GM19193 (cell line): ENCODE data around the gene STAG1.

Experiments
- POLR2A ChIP-seq: IDR thresholded peaks from 4 replicates; pipeline ENCODE4 v1.6.1; 2011; ENCODE audit not compliant: insufficient read depth, insufficient read length; ENCODE audit errors: extremely low read depth

The STAG1 gene

DNA sequence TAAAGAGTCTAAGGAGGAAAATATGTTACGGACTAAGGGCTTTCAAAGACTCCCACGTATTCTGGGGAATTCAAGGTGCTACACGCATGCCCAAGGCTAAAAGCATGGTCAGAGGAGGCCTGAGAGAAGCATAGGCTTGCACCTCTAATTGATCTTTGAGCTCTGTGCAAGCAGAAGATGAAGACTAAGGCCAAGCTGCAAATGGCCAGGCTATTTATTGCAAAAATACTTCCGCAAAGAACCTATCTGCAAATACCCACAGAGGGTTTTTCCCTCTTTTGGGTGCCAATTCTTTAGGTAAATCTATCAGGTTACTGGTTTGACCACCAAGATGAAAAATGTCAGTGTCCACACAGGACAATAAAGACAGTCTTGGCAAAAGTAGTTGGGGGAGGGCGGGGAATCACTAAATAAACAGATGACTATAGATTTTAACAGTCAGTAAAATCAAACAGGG is 119.5 kb downstream of the STAG1 start:
- no peak for TF ChIP-seq POLR2A

DNA sequence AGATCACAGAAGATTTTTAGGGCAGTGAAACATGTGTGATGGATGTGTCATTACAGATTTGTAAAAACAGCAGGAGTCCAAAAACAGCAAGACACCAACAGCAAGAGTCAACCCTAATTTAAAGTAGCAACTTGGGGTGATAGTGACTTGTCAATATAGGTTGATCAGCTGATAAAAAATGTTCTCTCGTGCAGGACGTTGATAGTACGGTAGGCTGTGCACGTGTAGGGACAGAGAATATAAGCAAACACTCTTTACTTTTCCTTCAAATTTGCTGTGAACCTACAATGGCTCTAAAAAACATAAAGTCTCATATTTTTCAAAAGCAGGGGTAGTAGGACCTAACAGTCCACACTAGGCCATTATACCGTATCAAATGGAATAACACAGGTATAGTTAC is 120.8 kb downstream of the STAG1 start:
- no peak for TF ChIP-seq POLR2A

DNA sequence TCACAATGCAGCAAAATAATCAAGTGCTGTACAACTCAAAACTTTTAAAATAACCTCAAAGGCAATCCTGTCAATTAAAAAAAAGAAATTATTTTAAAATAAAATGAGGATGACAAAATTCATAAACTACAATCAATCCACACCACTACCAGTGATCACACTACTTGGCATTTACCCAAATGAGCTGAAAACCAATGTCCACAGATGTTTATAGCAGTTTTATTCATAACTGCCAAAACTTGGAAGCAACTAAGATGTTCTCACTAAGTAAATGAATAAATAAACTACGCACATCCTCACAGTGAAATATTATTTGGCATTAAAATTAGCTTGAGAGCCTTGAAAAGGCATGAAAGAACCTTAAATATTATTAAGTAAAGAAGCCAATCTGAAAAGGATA is 121.3 kb downstream of the STAG1 start:
- TF ChIP-seq POLR2A = no peak

DNA sequence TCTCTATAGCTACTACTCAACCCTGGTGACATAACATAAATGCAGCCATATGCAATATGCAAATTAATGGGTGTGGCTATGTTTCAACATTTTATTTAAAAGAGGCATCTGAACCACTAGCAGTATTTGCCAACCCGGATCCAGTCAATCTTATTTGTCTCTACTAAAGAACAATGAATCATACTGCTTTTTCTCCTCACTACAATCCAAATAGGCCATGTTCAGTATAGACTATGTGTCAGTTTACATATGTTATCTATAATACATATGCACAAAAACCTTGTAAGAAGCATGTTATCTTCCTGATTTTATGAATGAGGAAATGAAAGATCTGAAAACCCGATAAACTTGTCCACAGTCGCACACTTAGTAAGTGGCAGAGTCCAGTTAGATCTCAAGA is 125.7 kb downstream of the STAG1 start:
- TF ChIP-seq POLR2A = no peak

DNA sequence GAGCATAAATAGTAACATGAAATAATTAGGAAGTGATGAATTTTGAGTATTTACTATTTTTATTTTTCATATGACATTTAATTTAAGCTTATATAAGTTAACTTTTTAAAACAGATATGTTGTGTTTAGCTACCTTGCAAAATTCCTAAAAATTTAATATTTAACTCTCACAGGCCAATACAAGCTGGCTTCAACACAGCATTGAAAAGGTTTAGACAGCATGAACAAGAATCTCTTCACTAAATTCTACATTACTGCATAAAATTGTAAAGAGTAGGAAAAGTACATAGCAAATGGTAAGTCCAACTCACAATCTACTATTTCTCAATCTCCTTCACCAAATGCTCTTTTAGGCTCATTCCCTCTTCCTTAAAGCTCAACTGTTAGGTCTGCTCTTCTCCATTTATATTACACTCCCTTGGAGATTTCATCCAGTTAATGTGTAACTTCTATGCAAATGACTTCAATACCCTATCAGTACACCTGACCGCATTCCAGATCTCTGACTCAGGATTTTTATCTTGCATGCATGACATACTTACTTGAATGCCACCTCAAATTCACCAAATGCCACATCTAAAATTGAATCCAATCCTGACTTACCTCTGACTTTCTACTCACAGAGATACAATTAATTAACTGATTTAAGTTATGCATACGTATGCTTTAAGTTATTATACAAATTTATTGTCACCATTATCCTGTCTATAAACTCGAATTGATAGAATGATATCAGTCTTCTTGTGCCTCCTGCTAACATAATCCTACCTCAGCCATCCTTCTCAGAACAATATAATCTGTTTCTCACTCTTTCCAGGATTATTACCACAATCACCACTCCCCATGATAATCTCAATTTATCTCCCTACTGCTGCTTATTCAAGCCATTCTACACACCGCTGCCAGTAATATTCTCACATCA is 127.0 kb downstream of the STAG1 start:
- TF ChIP-seq POLR2A = no peak

DNA sequence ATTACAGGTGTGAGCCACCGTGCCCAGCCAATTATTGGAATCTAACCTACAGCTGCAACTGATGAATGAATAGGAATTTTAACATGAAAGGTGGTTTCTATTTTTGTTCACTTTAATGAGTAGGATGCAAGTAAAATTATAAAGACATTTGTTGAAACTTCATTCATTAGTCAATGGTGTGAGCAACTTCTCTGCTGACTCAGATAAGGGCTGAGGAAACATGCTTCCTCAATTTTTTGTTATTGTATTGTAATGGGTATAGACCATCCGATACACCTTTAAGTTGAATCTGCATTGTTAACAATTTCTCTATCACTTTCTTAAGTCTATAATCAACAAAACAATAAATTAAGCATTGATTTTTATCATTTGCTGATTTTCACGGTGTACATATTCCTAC is 127.8 kb downstream of the STAG1 start:
- TF ChIP-seq POLR2A = no peak

DNA sequence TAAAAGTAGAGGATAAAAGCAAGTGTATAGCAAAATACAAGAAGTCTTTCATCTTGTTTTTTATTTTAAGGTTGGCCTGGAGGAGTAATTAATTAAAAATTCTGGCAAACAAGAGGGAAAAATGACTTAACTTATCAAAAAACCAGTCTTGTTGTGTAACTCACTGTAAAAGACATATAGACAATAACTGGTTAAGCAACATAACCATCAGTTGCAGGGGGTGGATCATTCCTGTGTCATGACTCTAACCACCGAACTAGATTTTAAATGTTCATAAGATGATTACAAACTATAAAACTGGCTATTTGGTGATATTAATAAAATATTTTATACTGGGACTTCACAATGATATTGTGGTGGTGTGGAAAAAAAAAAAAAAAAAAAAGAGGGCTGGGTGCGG is 130.6 kb downstream of the STAG1 start:
- TF ChIP-seq POLR2A = no peak

DNA sequence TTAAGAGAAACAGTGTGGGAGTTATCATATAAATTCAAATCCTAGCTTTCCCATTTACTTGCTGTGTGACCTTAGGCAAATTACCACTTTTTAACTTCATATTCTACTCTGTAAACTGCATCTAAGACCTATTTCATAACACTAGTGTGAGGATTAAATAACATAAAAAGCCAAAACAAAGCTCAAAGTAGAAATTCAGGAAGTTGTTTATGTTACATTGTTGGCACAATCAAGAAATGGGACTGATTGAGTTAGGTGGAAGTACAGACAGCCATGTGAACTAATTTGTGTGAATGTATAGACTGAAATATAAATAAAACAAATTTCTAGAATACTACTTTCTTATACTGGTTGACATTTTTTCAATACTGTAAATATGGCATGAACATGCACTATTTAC is 131.7 kb downstream of the STAG1 start:
- TF ChIP-seq POLR2A = no peak

DNA sequence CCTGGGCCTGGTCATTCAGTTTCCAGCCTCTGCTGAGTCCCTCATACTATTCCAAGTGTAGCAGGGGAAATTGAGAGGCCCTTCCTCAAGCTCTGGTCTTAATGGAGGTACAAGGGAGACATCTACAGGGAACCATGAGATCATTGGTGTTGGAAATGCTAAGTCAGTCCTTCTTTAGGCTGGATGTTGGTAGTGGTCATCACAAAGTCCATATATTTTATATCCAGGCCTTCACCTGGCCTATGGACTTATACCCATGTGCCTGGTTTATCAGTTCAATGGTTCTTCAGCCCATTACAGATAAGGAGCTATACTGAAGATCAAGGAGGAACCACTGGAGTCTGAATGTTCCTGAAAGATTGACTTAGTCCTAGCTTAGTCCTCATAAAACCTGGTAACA is 135.0 kb downstream of the STAG1 start:
- no peak for TF ChIP-seq POLR2A

DNA sequence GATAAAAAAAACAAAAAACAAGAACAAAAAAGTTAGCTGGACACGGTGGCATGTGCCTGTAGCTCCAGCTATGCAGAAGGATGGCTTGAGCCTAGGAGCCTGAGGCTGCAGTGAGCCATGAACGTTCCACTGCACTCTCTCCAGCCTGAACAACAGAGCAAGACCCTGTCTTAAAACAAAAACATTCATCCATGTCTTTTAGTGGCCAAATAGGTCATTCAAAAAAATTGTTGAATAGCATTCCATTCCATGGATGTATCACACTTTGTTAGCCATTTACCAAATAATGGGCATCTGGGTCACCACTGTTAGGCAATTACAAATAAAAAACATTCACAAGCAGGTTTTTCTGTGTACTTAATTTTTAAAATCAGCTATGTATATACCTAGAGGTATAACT is 139.7 kb downstream of the STAG1 start:
- no peak for TF ChIP-seq POLR2A

DNA sequence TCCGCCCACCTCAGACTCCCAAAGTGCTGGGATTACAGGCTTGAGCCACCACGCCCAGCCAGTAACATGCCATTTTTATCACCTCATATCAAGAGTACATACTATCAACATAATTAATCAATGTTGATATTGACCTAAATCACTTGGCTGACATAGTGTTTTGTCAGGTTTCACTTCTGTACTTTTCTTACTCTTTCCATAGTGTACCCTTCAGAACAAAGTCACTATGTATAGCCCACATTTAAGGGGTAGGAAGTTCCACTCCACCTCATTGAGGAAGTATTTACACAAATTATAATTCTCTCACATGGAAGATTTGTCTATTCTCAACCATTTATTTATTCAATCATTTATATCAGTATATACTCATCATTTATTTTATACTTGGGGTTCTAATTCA is 145.2 kb downstream of the STAG1 start:
- TF ChIP-seq POLR2A = no peak

DNA sequence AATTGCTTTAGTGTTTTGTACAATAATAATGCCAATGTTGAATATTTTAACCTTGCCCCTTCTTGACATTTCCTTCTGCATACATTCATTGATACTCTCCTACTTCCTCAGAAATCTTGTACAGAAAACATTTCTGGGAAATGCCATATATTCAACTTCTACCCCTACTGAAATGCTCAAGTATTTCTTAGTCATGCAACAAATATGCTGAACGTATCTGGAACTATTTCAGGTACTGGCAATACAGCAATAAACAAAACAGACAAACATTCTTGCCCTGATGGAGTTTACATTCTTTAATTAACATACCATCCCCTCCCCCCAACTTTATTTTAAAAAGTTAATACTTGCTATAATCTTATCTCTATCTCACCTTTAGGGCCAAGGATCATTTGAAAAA is 147.2 kb downstream of the STAG1 start:
- no peak for TF ChIP-seq POLR2A

DNA sequence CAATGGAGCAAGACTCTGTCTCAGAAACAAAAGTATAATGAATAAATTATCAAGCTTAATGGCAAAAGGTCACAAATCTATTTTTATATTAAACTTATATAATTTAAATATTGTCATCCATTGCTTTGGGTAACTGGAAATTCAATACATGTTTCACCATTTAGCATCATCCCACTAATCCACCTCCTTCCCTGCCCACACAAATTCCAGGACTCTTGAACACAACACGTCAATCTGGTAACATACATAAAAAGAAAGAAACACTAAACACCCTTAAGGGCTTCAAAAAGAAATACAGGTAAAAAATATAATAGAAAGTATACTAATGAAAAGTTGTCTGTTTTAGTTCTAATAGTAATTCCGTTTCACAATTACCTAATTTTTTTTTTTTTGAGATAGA is 149.4 kb downstream of the STAG1 start:
- no peak for TF ChIP-seq POLR2A

DNA sequence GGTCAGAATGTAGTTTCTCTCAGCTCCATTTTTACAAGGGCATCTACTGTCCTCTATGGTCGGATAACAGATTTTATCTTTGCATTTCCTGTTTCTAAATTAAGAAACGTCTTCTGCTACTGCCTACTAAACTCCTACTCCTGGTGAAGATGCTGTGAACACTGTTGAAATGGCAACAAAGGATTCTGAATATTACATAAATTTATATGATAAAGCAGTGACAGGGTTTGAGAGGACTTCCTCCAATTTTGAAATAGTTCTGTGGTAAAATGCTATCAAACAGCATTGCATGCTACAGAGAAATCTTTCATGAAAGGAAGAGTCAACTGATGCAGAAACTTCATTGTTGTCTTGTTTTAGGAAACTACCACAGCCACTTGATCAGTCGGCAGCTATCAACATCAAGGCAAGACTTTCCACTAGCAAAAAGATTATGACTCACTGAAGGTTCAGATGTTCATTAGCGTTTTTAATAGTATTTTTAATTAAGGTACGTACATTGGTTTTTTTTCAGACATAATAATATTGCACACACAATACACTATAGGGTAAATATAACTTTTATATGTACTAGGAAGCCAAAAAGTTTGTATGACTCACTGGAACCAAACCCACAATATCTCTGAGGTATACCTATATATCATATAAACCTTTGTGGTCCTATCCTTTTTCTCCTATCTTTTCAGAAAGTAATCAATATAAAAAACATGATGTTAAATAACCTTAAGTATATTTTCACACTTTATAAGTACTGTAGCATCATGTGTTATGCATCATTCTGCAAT is 156.1 kb downstream of the STAG1 start:
- TF ChIP-seq POLR2A = no peak

DNA sequence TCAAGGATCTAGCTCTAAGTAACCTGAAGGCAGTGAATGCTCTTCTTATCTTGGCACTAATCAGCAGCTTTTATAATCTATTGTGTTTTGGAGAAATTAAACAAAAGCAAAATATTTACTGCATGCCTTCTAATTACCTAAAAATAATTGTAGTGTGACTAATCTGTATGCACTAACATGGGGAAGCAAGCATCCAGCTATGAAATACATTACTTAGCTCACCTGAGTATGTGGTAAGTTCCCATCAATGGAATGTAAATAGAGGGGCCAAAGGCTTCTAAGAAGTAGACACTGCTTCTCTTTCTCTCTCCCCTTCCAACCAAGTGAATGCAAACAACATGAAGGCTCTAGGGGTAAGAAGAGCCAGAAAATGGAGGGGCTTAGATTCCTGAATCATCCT is 165.6 kb downstream of the STAG1 start:
- TF ChIP-seq POLR2A = no peak

DNA sequence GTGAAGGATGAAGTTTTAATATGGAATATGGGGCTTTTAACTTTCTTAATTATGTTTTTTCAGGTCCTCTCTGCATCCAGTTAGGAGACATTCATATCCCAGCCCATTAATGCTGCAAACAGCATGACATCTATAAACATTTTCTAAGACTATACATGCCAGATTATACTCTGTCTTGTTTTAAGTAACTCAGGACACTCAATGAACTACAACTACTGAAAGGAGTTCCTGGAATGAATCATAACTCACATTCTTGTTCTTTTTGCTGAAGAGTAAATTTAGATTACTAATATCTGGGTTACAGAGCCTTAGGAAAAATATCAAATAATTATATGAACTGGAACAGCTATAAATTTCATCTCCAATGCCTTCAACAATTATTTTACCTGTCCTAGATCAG is 167.4 kb downstream of the STAG1 start:
- TF ChIP-seq POLR2A = no peak

DNA sequence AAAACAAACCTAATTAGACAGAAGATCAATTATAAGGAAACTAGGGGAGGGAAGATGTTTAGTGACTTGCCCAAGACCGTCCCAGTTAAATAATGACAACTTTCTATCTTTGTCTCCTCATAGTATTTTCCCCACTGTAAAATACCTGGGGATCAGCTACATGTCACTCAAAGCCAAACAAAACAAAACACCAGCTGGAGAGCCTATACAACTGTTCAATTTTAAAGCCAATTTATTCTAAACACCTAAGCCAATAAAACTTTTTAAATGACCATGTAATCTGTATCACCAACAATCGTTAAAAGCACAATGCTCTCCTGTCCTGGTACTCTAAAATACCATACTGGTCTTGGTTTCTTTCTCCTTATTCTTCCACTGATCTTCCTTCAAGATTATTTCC is 168.4 kb downstream of the STAG1 start:
- TF ChIP-seq POLR2A = no peak

DNA sequence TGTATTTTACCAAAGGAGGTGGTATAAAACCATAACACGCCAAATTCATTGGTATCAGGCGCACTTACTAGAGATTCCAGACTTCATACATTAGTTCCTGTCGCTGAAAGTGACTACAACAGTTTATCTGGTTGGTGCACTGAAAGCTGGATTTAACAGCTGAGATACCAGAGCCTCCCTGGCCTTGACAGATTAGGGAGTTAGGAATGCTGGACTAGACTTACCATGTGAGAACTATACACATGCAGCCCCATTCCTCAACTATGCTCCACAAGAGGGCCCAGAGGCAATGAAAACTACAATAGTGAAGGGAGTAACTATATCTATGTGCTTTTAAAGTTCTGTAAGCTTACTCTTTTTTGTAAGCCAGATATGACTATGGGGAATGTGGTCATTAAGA is 174.4 kb downstream of the STAG1 start:
- no peak for TF ChIP-seq POLR2A
